IgD-negative memory B cell (primary cell): ENCODE measurements around the gene PRRT1. TPM values are rescaled to one million over a fixed set of nuclear protein-coding genes. Genes with fewer than 3 reads are reported as not detected.

Source experiments
- polyA plus RNA-seq: library from polyadenylated mRNA; unstranded; fragments of 300-500 nt; fragmentation: Illumina TruSeq; gene quantifications from one replicate; pipeline ENCODE4 v1.2.3, GENCODE V29; 2021

PRRT1 gene
- polyA plus RNA-seq, 1 donor from 2014 or later: not detected

Other genes starting within 250 kb of the PRRT1 start
- gene ZBTB12, start 249.9 kb downstream of the PRRT1 start, polyA plus RNA-seq: not detected
- gene C2, start 224.2 kb downstream of the PRRT1 start, polyA plus RNA-seq: not detected
- gene CFB, start 205.8 kb downstream of the PRRT1 start, polyA plus RNA-seq: not detected
- 51.3 TPM for gene NELFE, start 193.0 kb downstream of the PRRT1 start, polyA plus RNA-seq
- gene SKIC2, start 192.8 kb downstream of the PRRT1 start, polyA plus RNA-seq: 12.7 TPM
- 16.2 TPM for gene DXO, start 179.8 kb downstream of the PRRT1 start, polyA plus RNA-seq
- gene C4A, start 169.9 kb downstream of the PRRT1 start, polyA plus RNA-seq: 0.23 TPM
- not detected for gene C4B, start 137.1 kb downstream of the PRRT1 start, polyA plus RNA-seq
- gene CYP21A2, start 113.5 kb downstream of the PRRT1 start, polyA plus RNA-seq: not detected
- gene TNXB, start 42.6 kb downstream of the PRRT1 start, polyA plus RNA-seq: 0.21 TPM
- 25.5 TPM for gene ATF6B, start 23.7 kb downstream of the PRRT1 start, polyA plus RNA-seq
- 4.1 TPM for gene FKBPL, start 21.7 kb downstream of the PRRT1 start, polyA plus RNA-seq
- 1.5 TPM for gene PPT2, start 2.2 kb upstream of the PRRT1 start, polyA plus RNA-seq
- not detected for gene EGFL8, start 12.7 kb upstream of the PRRT1 start, polyA plus RNA-seq
- gene AGPAT1, start 24.1 kb upstream of the PRRT1 start, polyA plus RNA-seq: 17.2 TPM
- gene RNF5, start 26.5 kb upstream of the PRRT1 start, polyA plus RNA-seq: 88.8 TPM
- gene AGER, start 32.3 kb upstream of the PRRT1 start, polyA plus RNA-seq: 0.58 TPM
- gene PBX2, start 38.3 kb upstream of the PRRT1 start, polyA plus RNA-seq: 3.3 TPM
- gene GPSM3, start 40.7 kb upstream of the PRRT1 start, polyA plus RNA-seq: 156 TPM
- gene NOTCH4, start 72.1 kb upstream of the PRRT1 start, polyA plus RNA-seq: 4.9 TPM
- gene TSBP1, start 220.0 kb upstream of the PRRT1 start, polyA plus RNA-seq: 0.13 TPM